GDM1 (cell line): ENCODE results near the gene PXMP4.
A peak's percentile ranks its signal among the peaks of the same experiment; 100 is the strongest.
"Not testable (repeated sequence)": the region's sequence is repeated elsewhere in the genome, so short reads cannot be mapped to it uniquely, and the experiment has no call there.

ENCODE experiments used
- DNase-seq: peaks from one replicate; lab custom pipeline; 2025; lab: John Stamatoyannopoulos, UW

PXMP4 gene

DNA sequence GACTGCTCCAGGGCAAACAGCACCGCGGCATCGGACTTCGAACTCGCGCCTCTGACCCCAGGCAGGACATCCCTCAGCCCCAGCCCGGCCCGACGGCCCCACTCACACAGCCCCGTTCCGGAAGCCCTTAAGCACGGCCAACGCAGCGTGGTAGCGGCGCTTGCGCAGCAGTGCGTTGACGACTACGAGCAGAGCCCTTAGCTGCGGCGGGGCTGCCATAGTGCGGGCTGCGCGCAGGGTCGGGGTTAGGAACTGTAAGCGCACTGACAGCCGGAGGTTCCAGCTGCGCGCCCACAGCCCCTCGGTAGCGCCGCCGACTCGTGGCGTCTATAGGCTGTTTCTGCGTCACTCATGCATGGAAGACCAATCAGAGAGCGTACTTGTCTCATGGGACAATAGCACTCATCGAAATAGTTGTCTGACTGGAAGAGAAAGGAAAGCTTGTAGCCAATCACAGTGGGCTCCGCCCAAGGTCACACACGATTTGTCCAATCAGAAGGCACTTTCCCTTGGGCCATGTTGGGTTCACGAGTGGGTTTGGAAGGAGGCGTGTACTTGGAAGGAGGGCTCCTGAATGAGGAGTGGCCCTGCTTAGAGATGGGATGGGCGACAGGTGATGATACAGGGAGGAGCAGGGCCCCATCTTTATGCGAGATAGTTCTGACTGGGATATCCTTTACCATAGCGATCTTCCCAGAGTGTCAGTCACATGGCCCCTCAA lies at the start of gene PXMP4:
Gene PXMP4 (minus strand): TSS at position 322 of the 721 bp plus-strand sequence. CDS start 103 bp downstream, at position 219.
- DNase-seq, result peak; percentile 97

DNA sequence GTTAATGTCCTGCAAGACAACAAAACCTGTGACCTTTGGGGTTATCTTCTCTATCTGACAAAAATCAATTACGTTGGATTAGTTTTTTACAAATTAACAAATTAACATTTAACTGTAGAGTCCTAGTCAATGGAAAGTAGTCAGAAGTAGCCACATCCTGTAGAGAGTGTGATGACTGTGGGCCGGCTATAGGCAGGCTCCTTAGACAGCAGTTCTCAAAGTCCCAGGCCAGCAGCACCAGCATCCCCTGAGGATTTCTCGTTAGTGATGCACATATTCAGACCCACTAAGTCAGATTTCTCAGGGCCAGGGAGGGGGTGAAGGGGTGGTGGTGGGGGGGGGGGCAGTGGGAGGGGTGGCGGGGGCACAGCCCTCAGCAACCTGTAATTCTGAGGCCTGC lies 48.9 kb upstream of the PXMP4 start:
- no peak for DNase-seq

DNA sequence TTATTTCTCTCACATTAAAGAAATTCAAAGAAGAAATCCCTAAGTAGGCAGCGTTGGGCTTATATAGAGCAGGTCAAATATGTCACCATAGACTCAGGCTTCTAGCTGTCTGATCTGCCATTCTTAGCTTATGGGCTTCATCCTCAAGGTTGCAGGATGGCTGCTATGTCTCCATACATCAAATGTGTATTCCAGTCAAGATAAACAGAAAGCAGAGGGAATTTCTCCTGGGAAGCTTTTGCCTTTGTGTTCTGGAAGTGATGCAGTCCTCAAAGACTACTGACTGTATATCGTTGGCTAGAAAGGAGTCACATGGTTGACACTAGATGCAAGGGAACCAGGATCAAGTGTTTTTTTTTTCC lies 47.6 kb upstream of the PXMP4 start:
- no peak for DNase-seq

- DNase-seq, result no peak
Measured at GRCh38 chr20:33766686-33767085, 46.6 kb upstream of the PXMP4 start.

DNA sequence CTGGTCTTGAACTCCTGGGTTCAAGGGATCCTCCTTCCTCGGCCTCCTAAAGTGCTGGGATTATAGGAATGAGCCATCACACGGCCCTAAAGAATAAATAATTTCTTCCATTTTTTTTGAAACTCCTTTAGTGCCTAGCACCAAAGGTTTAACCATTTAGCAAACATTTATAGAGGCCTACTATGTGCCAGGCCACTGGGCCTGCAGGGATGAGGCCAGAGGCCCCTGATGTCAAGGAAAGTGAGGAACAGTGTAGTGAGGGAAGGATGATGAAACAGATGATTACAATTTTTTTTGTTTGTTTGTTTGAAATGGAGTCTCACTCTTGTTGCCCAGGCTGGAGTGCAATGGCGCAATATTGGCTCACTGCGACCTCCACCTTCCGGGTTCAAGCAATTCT lies 45.5 kb upstream of the PXMP4 start:
- DNase-seq, result no peak

- DNase-seq, result no peak
Measured at GRCh38 chr20:33765099-33765498, 45.0 kb upstream of the PXMP4 start.

DNA sequence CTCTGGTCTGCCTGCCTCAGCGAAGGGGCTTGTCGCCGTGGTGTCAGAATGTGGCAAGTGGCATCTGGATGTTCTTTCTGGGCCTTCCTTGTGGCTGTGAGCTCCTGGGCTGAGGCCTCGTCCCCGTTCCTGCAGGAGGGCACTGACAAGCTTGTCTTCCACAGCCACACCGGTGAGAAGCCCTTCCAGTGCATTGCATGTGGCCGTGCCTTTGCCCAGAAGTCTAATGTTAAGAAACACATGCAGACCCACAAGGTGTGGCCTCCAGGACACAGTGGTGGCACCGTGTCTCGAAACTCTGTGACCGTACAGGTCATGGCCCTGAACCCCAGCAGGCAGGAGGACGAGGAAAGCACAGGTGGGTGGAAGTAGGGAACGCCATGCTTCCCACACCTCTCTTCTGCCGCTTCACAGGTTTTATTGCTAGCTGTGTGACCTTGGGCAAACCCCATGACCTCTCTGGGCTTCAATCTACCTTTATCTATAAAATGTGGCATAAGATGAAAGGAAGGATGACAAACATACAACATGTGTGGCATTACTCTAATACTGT lies 41.7 kb upstream of the PXMP4 start:
- DNase-seq, result no peak

DNA sequence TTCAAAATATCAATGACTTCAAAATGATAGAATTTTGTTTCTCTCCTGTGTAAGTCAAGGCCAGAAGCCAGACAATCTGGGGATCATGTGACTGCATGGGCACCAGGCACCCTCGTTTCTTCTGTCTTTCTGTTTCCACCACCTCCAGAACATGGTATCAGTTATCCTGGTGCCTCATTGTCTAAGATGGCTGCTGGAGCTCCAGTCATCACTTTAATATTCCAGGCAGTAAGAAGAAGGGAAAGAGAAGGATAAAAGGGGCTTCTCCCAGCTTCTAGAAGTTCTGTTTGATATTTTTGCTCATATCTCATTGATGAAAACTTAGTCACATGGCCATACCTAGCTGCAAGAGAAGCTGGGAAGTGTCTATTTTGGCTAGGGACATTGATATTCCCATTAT lies 37.3 kb upstream of the PXMP4 start:
- DNase-seq, result no peak

- DNase-seq, result no peak
Measured at GRCh38 chr20:33757046-33757445, 36.9 kb upstream of the PXMP4 start.

DNA sequence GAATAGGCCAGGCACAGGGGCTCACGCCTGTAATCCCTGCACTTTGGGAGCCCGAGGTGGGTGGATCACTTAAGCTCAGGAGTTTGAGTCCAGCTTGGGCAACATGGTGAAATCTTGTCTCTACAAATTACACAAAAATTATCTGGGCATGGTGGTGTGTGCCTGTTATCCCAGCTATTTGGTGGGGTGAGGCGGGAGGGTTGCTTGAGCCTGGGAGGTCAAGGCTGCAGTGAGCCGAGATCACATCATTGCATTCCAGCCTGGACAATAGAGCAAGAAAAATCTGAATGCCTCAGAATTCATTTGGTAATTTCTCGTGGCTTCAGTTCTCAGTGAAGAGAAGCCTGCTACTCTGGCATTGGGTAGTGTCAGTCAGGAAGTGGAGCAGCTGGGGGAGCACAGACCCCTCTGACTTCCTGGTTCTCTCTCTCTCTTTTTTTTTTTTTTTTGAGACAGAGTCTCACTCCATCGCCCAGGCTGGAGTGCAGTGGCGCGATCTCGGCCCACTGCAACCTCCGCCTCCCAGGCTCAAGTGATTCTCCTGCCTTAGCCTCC lies 35.9 kb upstream of the PXMP4 start:
- DNase-seq, result not testable (repeated sequence)

DNA sequence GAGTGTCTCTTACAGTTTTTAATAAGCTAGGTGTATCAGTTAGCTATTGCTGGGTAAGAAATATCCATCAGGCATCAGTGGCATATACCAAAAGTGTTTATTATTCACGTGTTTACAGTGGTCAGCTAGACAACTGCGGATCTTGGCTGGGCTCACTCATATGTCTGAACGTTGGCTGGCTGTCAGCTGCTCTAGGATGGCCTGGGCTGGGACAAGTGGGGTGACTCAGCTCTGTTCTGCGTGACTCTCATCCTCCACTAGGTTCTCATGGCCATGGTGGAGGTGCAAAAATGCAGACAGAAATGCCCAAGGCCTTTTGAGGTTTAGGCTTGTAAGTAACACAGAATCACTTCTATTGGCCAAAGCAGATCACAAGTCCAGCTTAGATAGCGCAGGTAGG lies 33.7 kb upstream of the PXMP4 start:
- no peak for DNase-seq

GRCh38 chr20:33753143-33753542 lies 33.0 kb upstream of the PXMP4 start:
- no peak for DNase-seq

DNA sequence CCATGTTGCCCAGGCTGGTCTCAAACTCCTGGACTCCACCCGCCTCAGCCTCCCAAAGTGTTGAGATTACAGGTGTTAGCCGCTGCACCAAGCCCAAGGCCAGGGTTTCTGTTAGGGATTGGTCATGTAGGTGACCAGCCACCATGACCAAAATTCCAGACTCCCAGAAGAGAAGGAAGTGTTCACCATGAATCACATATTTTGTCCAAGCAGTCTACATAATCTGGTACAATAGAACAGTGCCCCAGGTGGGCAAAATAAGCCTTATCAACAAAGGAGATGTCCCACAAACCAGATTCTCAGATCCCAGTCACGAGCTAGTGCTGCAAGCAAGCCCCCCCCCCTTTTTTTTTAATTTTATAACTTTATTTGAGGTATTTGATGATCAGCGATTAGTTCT lies 31.7 kb upstream of the PXMP4 start:
- DNase-seq, result no peak

- DNase-seq, result no peak
Measured at GRCh38 chr20:33746325-33746998, 26.4 kb upstream of the PXMP4 start.

- DNase-seq, result no peak
Measured at GRCh38 chr20:33744773-33745385, 24.8 kb upstream of the PXMP4 start.

DNA sequence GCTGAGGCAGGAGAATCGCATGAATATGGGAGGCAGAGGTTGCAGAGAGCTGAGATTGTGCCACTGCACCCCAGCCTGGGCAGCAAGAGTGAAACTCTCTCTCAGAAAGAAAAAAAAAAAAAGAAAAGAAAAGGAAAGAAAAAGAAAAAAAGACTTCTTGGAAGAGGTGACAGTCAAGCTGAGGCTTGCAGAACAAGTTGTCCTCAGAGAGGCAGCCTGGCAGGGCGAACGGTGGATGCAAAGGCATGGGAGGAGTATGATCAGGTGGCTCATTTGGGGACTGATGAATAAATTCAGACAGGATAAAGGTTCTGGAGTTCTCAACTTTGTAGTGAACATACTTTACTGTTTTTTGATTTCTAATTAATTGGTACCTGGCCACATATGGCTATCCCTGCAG lies 24.1 kb upstream of the PXMP4 start:
- no peak for DNase-seq

GRCh38 chr20:33740189-33740588 lies 20.1 kb upstream of the PXMP4 start:
- DNase-seq, result no peak

GRCh38 chr20:33739493-33739892 lies 19.4 kb upstream of the PXMP4 start:
- DNase-seq, result no peak

GRCh38 chr20:33736962-33737361 lies 16.9 kb upstream of the PXMP4 start:
- no peak for DNase-seq

DNA sequence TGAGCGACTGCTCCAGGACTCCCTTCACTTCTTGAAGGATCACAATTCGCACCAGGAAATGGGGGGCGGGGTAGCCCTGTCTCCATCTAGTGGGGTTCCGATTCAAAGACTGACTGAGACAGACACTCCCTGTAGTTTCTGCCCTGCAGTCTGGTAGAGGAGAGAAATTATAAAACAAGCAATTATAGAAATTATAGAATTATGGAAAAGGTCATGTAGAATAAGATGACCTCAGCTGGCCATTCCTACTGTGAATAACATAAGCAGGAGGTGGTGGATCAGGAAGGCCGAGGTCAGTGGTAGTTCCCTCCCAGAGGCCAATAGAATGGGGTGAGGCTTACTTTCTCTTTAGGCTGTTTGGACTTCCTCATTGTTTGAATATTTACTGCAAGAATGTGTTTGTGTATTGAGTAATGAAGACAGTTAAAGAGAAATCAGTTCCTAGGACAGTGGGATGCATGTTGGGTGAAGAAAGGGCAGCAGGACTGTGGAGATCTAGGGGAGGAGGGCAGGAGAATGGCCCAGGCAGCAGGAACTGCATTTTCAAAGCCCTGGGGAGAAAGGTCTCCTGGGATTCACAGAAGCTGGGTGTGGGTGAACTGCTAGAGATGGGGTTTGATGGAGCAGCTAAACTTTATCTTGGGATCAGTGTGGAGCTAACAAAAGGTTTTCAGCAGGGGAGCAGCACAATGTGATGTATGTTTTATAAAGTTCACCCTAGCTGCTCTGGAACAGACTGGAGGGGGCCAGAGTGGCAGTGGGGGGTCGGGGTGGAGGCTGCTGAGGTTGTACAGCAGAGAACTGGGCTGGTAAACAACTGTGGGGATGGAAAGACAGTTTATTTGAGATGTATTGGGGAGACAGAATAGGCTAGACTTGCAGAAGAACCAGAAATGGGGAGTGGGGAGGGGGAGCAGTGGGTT lies 13.8 kb upstream of the PXMP4 start:
- DNase-seq, result peak; percentile 5

- no peak for DNase-seq
Measured at GRCh38 chr20:33732166-33732970, 12.3 kb upstream of the PXMP4 start.
